ENCODE measurements around the gene LRMDA. TPM values are rescaled to one million over a fixed set of nuclear protein-coding genes. Genes with fewer than 3 reads are reported as not detected.
A peak's percentile ranks its signal among the peaks of the same experiment; 100 is the strongest.

Gene LRMDA
- total and polyA plus RNA-seq, 2 of the 13 experiments (the other 11 are each of a cell fraction or from before 2014, with no cell fraction given) = 13.4 to 22.0 TPM

DNA sequence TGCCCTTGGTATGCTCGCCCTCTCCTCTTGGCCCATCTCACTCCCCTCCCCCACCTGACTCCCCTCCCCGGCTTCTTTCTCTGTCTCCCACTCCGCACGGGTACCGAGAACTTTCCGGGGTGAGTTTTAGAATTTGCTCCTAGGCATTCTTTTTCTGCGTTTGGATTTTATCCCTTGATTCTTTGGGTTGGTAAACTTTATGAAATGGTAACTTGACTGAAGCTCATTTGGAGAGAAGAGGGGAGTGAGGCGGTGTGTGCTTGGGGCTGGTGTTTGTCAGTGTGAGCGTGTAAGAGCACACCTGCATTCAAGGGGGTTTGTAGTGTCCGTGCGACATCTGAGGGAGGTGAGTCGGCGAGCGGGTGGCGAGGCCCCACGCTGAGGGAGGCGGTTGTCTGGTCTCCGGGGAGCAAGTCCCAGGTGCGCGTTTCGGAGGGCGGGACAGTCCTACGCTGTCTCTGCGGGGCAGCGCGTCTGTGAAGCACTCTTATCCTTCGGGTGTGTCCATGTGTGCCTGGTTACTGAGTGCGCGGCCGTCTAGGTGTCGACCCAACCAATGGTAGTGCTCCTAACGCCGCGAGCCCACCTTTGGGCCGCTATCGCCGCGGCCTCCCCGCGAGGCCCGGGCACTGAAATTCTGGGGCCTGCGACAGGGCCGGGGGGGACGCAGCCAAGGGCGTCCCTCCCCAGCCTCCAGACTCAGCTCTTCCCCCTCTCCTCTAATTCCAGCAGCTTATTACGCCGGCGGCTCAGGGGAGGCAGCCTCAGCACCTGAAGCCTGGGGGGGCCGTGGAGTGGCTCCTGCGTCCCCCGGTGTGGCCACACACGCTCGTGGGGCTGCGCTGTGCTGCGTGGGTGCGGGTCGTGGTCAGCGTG lies 27.2 kb upstream of the LRMDA start (continued):
- TF ChIP-seq ZNF550 (CRISPR knock-in tag; IDR thresholded peaks at IDR 0.05; ENCODE audit: borderline replicate concordance) = no peak
- TF ChIP-seq ZNF431 (CRISPR knock-in tag; IDR thresholded peaks at IDR 0.05; ENCODE audit: borderline replicate concordance, low read depth) = no peak; the same call in 1 of the 2 replicates
- TF ChIP-seq NCOA1 (CRISPR knock-in tag; IDR thresholded peaks at IDR 0.05) = no peak
- no peak for TF ChIP-seq ZNF598 (CRISPR knock-in tag; IDR thresholded peaks at IDR 0.05; ENCODE audit: borderline replicate concordance)
- TF ChIP-seq KDM2A (CRISPR knock-in tag; IDR thresholded peaks at IDR 0.05; ENCODE audit: borderline replicate concordance, low read depth) = peak; percentile 80; the same call in 1 of the 2 replicates
- TF ChIP-seq RBM22 (optimal IDR thresholded peaks at IDR 0.05; ENCODE audit: low read length) = peak; percentile 80
- no peak for TF ChIP-seq HMG20B (CRISPR knock-in tag; conservative IDR thresholded peaks at IDR 0.05)
- TF ChIP-seq ZNF530 (CRISPR knock-in tag; IDR thresholded peaks at IDR 0.05; ENCODE audit: low read depth) = no peak
- no peak; the same call in none of the 2 replicates for TF ChIP-seq ZNF501 (CRISPR knock-in tag; IDR thresholded peaks at IDR 0.05)
- peak; percentile 76; the same call in 1 of the 2 replicates for TF ChIP-seq ZNF83 (CRISPR knock-in tag; IDR thresholded peaks at IDR 0.05; ENCODE audit: borderline replicate concordance)
- no peak; the same call in 1 of the 2 replicates for TF ChIP-seq ZKSCAN8 (CRISPR knock-in tag; IDR thresholded peaks at IDR 0.05; ENCODE audit: borderline replicate concordance)
- no peak for TF ChIP-seq MLLT10 (CRISPR knock-in tag; IDR thresholded peaks at IDR 0.05)
- TF ChIP-seq ZSCAN29 (CRISPR knock-in tag; conservative IDR thresholded peaks at IDR 0.05) = no peak
- no peak for TF ChIP-seq ZNF672 (CRISPR knock-in tag; IDR thresholded peaks at IDR 0.05)
- no peak for TF ChIP-seq NFATC3 (CRISPR knock-in tag; IDR thresholded peaks at IDR 0.05)
- TF ChIP-seq, protein P1, sequence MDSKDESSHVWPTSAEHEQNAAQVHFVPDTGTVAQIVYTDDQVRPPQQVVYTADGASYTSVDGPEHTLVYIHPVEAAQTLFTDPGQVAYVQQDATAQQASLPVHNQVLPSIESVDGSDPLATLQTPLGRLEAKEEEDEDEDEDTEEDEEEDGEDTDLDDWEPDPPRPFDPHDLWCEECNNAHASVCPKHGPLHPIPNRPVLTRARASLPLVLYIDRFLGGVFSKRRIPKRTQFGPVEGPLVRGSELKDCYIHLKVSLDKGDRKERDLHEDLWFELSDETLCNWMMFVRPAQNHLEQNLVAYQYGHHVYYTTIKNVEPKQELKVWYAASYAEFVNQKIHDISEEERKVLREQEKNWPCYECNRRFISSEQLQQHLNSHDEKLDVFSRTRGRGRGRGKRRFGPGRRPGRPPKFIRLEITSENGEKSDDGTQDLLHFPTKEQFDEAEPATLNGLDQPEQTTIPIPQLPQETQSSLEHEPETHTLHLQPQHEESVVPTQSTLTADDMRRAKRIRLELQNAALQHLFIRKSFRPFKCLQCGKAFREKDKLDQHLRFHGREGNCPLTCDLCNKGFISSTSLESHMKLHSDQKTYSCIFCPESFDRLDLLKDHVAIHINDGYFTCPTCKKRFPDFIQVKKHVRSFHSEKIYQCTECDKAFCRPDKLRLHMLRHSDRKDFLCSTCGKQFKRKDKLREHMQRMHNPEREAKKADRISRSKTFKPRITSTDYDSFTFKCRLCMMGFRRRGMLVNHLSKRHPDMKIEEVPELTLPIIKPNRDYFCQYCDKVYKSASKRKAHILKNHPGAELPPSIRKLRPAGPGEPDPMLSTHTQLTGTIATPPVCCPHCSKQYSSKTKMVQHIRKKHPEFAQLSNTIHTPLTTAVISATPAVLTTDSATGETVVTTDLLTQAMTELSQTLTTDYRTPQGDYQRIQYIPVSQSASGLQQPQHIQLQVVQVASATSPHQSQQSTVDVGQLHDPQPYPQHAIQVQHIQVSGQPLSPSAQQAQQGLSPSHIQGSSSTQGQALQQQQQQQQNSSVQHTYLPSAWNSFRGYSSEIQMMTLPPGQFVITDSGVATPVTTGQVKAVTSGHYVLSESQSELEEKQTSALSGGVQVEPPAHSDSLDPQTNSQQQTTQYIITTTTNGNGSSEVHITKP (CRISPR knock-in tag; IDR thresholded peaks at IDR 0.05; ENCODE audit: low read depth) = no peak
- no peak for TF ChIP-seq PAWR (CRISPR knock-in tag; IDR thresholded peaks at IDR 0.05; ENCODE audit: borderline replicate concordance)
- no peak for TF ChIP-seq ZNF543 (CRISPR knock-in tag; IDR thresholded peaks at IDR 0.05)
- TF ChIP-seq, protein P2, sequence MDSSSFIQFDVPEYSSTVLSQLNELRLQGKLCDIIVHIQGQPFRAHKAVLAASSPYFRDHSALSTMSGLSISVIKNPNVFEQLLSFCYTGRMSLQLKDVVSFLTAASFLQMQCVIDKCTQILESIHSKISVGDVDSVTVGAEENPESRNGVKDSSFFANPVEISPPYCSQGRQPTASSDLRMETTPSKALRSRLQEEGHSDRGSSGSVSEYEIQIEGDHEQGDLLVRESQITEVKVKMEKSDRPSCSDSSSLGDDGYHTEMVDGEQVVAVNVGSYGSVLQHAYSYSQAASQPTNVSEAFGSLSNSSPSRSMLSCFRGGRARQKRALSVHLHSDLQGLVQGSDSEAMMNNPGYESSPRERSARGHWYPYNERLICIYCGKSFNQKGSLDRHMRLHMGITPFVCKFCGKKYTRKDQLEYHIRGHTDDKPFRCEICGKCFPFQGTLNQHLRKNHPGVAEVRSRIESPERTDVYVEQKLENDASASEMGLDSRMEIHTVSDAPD (CRISPR knock-in tag; IDR thresholded peaks at IDR 0.05) = no peak
- peak; percentile 15 for TF ChIP-seq ZNF883 (CRISPR knock-in tag; IDR thresholded peaks at IDR 0.05; ENCODE audit: not compliant biosample characterization)
- TF ChIP-seq, protein P3, sequence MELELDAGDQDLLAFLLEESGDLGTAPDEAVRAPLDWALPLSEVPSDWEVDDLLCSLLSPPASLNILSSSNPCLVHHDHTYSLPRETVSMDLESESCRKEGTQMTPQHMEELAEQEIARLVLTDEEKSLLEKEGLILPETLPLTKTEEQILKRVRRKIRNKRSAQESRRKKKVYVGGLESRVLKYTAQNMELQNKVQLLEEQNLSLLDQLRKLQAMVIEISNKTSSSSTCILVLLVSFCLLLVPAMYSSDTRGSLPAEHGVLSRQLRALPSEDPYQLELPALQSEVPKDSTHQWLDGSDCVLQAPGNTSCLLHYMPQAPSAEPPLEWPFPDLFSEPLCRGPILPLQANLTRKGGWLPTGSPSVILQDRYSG (CRISPR knock-in tag; IDR thresholded peaks at IDR 0.05) = 0 out of 2 replicates have a peak, but pooled peaks have one; percentile 67
- 0 out of 2 replicates have a peak, but pooled peaks have one; percentile 90 for TF ChIP-seq ZNF33B (CRISPR knock-in tag; IDR thresholded peaks at IDR 0.05)
- no peak for TF ChIP-seq WIZ (CRISPR knock-in tag; IDR thresholded peaks at IDR 0.05)
- TF ChIP-seq KDM3A (CRISPR knock-in tag; IDR thresholded peaks at IDR 0.05; ENCODE audit: low read depth) = no peak
- no peak for TF ChIP-seq NFYC (CRISPR knock-in tag; IDR thresholded peaks at IDR 0.05)

Data from HepG2 (cell line).